Stimulated activated CD4-positive, alpha-beta T cell treated with anti-CD3 and anti-CD28 coated beads, TNF-alpha, amount 100 ng/mL, for 1 hour (primary cell): ENCODE data around the gene DNAJC11.
"Not testable (repeated sequence)": the region's sequence is repeated elsewhere in the genome, so short reads cannot be mapped to it uniquely, and the experiment has no call there.

Source experiments
- DNase-seq, 3 donors: peaks; one replicate each; pipeline ENCODE4 v3.0.0-alpha.2; 2020; ENCODE audit warnings: low read depth in 3 of 3, low spot score in 1 of 3

Gene DNAJC11, protein sequence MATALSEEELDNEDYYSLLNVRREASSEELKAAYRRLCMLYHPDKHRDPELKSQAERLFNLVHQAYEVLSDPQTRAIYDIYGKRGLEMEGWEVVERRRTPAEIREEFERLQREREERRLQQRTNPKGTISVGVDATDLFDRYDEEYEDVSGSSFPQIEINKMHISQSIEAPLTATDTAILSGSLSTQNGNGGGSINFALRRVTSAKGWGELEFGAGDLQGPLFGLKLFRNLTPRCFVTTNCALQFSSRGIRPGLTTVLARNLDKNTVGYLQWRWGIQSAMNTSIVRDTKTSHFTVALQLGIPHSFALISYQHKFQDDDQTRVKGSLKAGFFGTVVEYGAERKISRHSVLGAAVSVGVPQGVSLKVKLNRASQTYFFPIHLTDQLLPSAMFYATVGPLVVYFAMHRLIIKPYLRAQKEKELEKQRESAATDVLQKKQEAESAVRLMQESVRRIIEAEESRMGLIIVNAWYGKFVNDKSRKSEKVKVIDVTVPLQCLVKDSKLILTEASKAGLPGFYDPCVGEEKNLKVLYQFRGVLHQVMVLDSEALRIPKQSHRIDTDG

DNA sequence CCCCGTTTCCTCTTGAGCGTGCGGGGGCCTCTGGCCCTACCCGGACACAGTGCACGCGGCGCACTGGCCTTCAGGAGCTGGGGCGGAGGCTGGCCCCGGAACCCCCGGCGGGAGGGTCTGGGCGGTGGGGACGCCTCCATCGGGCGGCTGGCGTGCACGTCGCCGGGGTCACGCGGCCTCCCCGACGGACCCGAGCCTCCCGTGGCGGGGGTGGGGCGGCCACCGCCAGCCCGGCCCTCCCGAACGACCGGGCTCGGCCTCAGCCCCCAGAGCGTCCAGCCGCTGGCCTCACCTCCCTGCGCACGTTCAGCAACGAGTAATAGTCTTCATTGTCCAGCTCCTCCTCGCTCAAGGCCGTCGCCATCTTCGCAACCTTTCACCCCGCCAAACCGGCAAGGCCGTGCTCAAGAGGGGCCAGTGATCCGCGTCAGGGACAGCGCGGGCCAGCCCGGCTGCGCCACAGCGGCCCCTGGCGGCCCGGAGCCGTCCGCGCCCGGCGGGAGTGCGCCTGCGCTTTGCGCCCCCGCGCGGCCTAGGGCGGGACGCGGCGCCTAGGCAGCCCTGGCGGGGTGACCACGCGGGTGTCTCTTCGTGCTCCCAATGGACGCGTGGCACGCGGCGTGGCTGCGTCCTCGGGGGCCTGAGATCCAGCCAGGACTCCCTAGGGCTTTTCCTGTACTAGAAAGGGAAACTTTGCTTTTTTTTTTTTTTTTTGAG is at the start of gene DNAJC11:
Gene DNAJC11 (minus strand): TSS at position 380 of the 717 bp plus-strand sequence. CDS start 16 bp downstream, at position 364.
- DNase-seq, result peak; percentile 65 to 89 (median 83)

DNA sequence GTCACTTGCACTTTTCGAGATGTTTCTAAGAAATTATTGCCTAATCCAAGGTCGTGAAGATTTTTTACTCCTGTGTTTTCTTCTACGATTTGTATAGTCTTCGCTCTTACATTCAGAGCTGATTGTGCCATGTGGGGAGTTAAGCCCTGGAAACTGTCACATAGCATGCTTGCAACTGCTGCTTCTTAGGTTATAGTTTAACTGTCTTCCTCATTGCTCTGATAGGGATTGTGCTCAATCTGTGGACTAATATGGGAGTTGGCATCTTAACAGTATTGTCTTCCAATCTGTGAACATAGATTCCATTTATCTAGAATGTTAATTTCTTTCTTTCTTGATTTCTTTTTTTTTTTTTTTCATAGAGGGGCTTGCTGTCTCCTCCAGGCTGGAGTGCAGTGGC is 48.9 kb upstream of the DNAJC11 start:
- no peak for DNase-seq

DNA sequence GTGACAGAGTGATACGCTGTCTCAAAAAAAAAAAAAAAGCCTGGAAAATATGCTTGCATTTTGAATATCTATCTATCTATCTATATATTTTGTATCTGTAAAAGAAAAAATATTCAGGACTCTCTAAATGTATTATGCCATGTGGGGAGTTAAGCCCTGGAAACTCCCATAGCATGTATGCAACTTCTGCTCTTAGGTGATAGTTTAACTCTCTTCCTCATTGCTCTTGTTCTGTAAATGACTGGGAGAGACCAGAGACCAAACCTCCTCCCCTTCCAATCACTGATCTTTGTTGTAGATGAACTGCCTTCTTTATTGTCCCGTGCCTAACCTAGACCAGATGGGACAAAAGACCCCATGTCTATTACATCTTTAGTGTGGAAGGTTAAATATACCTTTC is 46.1 kb upstream of the DNAJC11 start:
- no peak for DNase-seq

DNA sequence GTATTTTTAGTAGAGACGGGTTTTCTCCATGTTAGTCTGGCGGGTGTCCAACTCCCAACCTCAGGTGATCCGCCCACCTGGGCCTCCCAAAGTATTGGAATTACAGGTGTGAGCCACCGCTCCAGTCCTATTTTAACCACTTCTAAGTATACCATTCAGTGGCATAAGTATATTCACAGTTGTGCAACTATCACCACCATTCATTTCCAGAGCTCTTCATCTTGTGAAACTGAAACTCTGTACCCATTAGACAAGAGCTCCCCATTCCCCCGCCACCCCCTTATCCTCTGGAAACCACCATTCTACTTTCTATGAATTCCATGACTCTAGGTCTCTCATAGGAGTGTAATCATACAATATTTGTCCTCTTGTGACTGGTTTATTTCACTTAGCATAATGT is 43.5 kb upstream of the DNAJC11 start:
- no peak for DNase-seq

DNA sequence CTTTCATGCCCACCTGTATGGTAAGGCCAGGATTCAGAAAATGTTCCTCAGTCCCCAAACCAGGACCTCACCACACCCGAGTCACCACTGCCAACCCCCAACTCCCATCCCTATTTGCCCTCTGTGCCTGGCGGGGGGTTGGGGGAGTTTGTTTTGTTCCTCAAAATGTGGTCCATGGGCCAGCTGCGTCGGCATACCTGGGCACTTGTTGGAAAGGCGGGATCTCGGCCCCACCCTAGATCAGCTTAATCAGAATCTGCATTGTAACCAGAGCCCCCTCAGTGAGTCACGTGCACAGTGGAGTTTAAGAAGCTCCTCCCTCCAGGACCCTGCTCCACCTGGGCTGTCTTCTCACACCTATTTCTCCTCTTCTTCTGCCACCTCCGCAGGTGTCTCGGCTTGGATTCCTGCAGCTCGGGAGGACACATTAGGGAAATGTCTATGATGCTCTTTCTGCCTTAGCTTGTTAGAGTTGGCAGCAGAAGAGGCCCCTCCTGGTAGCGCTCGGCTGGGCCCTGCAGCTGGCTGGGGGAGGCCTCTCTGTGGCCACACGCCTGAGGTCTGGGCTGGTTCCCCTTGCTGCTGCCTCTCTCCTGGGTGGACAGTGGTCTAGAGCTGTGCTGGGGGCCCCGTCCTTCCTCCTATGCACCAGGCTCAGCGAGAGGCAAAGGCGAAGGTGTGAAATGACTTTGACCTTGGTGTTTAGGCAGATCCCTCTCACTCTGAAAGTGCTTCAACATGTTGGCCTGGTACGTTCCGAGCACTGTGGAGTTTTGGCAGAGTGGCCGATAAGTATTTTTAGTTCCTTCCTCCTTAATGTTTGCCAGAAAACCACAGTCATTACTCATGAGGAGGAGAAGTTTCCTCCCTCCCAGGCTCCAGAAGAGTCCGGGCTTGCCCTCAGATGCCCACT is 41.8 kb upstream of the DNAJC11 start:
- DNase-seq, result no peak

DNA sequence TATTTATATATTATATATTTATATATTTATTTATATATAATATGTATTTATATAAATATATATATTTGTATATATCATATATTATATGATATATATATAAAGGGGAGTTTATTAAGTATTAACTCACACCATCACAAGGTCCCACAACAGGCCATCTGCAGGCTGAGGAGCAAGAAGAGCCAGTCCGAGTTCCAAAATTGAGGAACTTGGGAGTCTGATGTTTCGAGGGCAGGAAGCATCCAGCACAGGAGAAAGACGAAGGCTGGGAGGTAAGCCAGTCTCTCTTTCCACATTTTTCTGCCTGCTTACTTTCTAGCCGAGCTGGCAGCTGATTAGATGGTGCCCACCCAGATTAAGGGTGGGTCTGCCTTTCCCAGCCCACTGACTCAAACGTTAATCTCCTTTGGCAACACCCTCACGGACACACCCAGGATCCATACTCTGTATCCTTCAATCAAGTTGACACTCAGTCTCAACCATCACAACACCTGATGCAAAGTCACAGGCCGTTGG is 41.1 kb upstream of the DNAJC11 start:
- not testable (repeated sequence) for DNase-seq

DNA sequence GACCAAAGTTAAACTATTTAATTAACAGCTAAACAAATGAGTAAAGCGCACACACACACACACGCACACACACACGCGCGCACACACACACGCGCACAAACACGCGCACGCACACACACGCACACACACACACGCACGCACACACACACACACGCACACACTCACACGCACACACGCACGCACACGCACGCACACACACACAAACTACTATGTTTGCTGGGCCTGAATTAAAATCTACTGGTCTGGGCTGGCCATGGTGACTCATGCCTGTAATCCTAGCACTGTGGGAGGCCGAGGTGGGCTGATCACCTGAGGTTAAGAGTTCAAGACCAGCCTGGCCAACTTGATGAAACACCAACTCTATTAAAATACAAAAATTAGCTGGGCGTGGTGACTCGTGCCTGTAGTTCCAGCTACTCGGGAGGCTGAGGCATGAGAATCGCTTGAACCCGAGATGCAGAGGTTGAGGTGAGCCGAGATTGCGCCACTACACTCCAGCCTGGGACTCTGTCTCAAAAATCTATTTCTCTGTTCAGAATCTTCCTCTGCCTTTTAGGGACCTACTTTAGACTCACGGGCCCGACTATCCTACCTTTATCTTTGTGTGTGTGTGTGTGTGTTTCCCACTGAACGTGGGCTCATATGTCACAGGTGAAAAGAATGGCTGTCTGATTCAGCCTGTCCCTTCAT is 37.5 kb upstream of the DNAJC11 start:
- no peak for DNase-seq

DNA sequence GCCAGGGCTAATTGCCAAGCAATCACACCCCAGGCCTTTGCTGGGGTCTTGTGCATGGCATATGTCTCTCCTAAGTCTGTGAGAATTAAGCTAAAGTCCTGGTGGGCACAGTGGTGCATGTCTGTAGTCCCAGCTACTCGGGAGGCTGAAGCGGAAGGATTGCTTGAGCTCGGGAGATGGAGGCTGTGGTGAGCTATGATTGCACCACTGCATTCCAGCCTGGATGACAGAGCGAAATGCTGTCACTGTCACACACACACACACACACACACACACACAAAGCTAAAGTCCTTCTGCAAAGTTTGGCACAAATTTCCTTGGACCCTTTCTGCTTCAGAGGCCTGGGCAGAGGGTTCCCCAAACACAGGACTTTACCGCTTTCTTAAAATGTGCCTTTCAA is 31.3 kb upstream of the DNAJC11 start:
- no peak for DNase-seq

DNA sequence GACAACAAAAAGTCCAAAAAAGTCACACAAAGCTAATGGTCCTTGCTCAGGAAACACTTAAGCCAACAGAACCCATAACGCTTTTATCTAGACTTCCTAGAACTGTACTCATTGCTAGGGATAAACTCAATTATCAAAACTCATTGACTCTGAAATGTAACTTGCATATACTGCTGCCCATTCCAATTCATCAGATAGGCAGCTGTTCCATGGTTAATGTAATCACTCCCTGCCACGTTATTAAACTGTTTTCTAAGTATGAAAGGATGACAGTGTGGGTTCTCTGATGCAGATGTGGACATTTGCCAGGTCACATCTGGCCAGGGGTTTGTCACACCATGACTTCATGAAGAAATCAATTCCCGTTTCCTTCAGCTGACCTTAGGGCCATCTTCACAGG is 30.3 kb upstream of the DNAJC11 start:
- DNase-seq, result no peak

DNA sequence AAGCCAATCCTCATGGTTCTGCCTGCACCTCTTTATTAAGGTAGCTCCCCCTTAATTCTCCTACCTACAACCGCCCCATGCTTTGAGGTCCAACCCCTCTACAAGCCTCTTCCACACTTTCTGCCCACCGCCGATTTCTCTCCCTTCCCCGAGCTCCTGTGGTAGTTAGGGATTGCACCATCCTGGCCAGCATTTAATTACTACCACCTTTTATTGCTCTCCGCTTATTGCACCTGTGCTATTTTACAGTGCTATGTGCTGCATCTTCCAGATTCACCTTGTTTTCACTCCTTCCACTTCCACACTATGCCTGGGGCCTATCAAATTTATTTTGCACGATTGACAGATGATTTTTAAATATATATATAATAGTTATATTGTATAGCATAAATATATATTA is 29.3 kb upstream of the DNAJC11 start:
- no peak for DNase-seq

DNA sequence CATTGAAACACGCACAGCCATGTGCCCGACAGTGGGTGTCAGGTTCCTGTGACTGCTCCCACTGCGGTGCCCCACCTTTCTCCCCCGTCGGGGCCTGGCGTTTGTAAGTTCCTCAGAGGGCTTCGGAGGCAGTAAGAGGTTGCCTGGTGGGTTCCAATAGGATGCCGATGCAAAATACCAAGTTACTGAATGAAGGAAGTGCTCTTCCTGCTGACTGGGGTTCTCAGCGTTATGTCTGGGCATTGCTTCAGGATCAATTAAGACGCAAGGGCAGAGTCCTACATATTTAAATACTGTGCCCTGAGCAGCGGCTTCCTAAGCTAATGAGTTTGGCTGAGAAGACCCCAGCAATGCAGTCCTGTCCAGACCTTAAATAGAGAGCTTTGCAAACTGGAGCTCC is 28.9 kb upstream of the DNAJC11 start:
- DNase-seq, result no peak

DNA sequence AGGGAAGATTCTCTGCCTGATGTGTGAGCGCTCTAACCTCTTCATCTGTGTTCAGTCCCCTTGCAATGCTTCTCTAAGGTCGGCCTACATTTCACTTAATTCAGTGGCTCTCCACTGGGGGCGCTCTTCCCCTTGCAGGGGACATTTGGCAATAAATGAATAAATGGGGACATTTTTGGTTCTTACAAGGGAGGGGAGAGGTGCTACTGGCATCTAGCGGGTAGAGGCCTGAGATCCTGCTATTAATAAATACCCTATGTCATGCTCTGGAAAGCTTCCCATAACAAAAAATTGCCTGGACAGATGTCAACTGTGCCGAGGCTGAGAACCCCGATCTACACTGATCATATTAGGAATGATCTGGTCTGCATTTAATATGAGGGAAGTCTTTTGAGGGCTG is 25.9 kb upstream of the DNAJC11 start:
- peak in 2 of 3 donors; percentile 9 to 50 for DNase-seq

DNA sequence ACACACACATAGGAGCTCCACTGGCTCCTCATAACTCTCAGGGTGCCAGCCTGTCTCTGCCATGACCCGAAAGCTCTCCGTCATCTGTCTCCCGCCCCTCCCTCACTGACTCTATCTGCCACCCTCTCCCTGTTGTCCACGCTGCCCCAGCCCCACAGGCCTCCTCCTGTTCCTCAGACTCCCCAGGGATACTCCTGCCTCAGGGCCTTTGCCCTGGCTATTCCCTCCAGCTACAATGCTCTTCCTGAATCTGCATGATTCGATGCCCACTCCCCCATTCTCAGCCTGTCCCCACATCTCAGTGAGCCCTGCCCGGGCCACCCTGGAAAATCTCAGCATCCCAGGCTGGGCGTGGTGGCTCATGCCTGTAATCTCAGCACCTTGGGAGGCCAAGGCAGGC is 24.6 kb upstream of the DNAJC11 start:
- DNase-seq, result no peak

DNA sequence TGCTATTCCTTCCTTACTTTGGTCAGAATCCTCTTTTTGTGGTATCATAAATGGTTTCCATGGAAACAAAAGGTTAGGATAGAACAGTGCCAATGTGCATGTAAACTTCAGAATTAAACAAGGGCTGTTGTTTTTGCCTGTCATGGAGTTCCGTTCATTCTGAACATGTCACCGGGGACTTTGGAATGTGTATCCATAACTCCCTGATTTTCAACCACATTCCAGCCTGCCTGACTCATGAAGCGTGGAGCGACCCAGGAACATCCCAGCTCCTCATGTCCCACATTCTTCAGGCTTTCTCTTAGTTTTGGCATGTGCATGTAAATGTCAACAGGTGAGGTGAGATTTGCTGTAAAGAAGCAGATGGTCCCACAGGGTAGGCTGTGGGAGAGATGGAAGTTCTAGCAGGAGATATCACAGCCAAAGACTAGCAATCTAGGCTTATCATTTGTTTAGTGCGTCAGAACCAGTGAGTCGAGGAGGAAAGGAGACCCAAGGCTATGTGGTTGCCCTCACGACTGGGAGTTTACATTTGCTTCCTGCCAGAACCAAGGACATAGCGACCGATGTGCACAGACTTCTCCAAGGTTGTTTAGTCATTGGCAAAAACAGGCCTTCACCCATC is 23.0 kb upstream of the DNAJC11 start:
- DNase-seq, result no peak

DNA sequence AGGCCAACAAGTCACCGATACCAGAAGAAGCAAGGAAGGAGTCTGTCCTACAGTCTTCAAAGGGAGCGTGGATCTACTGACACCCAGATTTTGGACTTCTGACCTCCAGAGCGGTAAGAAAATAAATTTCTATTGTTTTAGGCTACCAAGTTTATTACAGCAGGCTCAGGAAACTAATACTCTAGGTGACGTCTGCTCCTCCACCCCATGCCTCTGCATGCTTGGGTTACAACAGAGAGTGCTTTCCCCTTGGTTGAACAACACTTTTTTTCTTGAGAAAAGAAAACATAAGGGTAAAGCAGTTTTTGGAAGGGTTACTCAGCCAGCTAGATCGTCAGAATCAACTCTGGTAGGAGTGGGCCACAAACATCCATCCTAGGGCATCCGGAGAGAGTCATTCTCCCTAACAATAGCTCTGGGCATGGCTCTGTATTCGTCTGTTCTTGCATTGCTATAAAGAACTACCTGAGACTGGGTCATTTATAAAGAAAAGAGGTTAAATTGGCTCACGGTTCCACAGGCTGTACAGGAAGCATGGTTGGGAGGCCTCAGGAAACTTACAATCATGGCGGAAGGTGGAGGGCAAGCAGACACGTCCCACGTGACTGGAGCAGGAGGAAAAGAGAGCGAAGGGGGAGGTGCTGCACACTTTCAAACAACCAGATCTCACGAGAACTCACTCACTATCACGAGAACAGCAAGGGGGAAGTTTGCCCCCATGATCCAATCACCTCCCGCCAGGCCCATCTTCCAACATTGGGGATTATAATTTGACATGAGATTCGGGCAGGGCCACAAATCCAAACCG is 22.2 kb upstream of the DNAJC11 start:
- no peak for DNase-seq

DNA sequence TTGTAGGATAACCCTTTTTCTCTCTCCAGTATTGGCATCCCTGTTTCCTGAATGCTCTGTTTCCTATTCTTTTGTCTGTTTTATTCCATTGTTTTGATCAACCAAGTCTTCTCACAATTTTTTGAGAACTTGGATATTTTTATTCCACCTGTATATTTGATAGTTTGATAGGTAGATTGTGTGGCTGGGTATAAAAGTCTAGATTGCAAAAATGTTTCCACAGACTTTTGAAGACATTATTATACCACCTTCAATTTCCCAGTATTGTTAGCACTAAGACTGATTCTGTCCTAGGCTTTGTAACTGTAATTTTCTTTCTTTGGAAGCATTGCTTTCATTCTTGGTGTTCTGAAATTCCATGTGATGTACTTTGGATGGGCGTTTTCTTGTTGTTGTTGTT is 9.6 kb upstream of the DNAJC11 start:
- DNase-seq, result no peak

DNA sequence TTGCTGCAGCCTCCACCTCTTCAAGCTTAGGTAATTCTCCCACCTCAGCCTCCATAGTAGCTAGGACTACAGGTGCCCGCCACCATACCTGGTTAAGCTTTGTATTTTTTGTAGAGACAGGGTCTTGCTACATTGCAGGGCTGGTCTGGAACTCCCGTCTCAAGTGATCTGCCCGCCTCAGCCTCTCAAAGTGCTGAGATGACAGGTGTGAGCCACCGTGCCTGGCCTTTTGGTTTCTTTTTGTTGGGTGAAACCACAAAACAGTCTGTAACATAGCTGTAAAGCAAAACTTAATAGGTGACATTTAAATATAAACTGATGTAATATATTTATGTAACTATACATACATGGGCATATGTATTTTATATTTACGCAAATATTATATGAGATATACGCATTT is 3.1 kb upstream of the DNAJC11 start:
- no peak for DNase-seq

DNA sequence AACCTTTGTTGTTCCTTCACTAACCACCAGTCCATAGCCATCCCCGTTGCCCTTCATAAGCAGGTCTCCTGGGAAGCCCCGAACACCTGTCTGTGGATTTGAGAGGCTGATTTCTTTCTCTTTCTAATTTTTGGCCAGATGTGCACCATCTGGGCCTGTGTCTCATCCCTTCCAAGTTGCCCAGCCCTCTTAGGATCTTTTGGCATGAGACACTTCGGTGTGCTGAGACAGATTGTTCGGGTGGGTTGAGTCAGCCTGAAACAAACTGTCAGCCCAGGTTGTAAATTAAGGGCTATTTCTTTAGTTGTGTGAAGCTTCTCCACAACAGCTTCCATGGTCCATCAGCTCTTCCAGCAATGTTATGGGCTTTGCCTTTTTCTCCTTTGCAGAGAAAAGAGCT is 1.4 kb upstream of the DNAJC11 start:
- no peak for DNase-seq

DNA sequence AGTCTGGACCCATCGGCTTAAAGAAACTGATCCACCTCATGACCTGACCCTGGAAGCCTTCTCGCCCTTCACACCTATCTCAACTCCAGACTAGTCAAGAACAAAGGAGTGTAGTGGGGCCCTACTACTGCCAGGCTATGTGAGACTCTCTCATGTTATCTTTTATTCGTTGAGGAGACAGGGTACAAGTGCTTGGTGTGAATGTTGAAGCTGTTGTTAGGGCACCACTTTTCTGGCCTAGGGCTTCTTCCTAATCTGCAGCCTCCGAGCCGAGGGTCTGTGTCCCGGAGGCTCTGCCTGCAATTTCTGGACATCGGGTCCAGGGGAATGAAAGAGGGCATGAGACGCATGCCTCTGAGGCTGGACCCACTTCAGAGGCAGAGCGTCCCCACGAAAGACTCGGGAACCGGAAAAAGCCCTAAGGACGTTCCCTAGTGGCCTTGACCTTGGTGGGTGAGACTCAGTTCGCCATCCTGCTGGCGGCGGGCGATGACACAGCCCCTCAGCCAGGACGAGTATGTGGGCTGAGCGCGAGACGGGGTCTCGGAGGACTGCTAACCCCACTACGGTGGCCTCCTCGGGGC is 671 bp downstream of the DNAJC11 start:
- no peak for DNase-seq
